SH-SY5Y (cell line): ENCODE data around the gene GALK1.

Experiments used
- GATA2 ChIP-seq: IDR thresholded peaks from 2 replicates; pipeline ENCODE4 v1.6.1; 2011; ENCODE audit warnings: mild to moderate bottlenecking, low read depth, low read length
- GATA3 ChIP-seq: IDR thresholded peaks from 2 replicates; pipeline ENCODE4 v1.6.1; 2011; ENCODE audit warnings: low read depth, mild to moderate bottlenecking, low read length, moderate library complexity

GALK1 gene

DNA sequence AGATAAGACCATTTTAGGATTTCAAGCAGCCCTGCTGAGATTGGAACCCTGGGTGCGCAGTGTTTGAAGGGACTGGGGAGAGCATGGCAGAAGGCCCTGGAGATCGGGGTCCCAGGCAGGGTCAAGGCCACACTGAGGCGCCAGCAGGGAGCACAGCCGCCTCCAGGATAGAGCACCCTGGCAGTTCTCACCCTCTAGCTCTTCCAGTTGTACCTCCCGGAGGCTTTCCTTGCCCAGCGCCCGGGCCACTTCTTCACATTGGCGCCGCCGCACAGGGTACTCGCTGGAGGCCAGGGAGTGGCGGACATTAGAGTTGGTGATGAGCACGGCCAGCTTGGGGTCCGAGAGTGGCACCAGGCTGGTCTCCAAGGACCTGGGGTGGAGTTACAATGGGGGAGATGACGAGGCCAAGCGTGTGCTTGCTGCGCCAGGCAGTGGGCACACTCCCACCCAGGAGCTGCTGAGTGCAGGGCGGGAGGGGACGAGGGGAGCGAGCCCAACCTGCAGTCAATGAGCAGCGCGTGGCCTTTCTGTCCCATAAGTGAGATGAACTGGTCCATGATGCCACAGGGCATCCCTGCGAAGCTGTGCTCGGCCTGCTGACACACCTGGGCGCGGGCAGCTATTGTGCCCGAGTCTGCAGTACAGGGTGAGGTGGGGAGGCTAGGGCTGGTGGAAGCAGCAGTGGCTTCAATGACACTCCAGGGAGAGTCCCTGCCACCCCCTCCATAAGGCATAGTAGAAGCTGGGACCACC is 2.3 kb downstream of the GALK1 start:
- TF ChIP-seq GATA3 (no peak), GATA2 (no peak)

DNA sequence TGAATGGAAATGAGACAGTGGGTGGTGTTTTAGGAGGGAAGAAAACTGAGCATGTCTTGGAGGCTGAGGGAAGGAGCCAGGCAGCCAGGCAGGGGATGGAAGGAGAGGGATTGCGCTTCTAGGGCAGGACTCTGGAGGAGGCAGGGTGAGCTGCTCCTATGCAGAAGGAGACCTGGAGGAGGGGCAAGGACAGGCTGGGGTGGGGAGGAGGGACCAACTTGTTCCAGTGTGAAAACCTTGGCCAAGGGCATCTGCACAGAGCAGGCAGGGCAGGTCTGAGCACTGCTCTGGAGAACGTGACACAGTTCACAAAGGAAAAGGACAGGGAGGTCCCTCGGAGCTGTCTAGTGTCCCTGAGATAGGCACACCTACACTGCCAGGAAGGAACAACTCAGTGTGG is 5.5 kb downstream of the GALK1 start:
- TF ChIP-seq GATA3: no peak
- TF ChIP-seq GATA2: no peak

DNA sequence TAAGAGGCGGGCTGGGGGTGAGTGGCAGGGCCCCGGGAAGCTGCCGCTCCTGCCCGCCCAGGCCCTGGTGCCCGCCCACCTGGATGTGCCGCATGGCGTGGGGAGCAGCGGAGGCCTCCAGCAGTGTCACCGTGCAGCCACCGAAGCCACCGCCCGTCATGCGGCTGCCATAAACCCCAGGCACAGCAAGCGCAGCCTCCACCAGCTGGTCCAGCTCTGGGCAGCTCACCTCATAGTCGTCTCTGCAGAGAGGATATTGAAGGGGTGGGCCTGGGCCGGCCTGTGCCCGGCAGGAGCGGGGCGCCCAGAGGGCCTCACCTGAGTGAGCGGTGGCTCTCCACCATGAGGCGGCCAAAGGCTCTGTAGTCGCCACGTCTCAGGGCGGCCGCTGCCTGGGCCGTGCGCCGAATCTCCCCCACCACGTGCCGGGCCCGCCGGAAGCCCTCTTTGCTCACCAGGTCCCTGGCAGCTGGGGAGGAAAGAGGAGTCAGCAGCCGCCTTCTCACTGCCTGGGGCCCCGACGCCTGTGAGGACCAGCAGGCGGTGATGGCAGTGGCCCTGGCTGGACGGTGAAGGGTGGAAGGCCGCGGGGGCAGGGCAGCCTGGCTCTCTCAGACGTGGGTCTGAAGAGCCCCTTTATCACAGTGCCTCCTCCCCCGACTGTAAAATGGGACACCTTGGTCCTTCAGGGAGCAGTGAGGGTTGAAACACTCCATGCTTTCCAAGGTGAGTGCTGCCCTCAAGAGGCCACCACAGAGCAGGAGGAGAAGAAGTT is 6.7 kb downstream of the GALK1 start:
- no peak for TF ChIP-seq GATA3
- no peak for TF ChIP-seq GATA2

DNA sequence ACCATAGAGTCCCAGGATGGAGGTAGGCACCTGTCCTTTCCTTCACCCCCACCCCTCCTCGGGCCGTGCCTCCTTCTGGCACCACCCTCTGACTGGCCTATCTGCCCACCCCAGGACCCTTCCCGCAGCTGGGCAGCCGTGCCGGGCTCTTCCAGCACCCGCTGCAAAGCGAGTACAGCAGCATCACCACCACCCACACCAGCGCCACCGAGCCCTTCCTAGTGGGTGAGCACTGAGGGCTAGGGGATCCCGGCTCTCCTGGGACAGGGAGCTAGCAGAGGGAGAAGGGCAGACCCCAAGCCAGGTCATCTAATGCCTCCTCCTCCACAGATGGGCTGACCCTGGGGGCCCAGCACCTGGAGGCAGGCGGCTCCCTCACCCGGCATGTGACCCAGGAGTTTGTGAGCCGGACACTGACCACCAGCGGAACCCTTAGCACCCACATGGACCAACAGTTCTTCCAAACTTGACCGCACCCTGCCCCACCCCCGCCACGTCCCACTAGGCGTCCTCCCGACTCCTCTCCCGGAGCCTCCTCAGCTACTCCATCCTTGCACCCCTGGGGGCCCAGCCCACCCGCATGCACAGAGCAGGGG is 7.8 kb downstream of the GALK1 start:
- TF ChIP-seq GATA3 (no peak), GATA2 (no peak)

DNA sequence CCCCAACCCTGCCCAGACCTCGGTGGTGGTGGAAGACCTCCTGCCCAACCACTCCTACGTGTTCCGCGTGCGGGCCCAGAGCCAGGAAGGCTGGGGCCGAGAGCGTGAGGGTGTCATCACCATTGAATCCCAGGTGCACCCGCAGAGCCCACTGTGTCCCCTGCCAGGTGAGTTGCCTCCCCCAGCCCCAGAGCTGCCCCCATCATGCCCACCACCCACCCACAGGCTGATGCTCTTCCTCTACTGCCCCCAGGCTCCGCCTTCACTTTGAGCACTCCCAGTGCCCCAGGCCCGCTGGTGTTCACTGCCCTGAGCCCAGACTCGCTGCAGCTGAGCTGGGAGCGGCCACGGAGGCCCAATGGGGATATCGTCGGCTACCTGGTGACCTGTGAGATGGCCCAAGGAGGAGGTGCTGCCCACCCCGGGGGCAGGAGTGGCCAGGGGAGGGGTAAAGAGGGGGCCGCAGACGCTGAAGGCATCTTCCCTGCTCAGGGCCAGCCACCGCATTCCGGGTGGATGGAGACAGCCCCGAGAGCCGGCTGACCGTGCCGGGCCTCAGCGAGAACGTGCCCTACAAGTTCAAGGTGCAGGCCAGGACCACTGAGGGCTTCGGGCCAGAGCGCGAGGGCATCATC is 8.4 kb downstream of the GALK1 start:
- TF ChIP-seq GATA3 (no peak), GATA2 (no peak)

DNA sequence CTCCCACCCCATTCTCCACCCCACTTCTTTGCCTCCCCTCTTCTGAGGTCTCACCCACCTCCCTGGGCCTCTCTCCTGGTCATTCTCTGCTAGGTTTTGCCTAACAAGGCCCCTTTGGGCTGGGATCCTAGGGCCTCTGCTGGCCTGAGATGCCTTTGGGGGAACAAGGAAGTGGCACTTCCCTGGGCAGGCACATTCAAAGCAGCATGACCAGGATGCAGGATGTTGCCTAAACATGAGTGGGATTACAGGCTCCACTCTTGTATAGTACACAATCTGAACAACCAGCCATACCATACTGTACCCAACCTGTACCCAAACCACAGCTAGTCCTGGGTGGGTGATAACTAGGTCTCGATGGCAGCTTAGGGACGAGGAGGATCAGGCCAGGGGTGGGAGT is 9.0 kb downstream of the GALK1 start:
- TF ChIP-seq GATA2 (no peak), GATA3 (no peak)

DNA sequence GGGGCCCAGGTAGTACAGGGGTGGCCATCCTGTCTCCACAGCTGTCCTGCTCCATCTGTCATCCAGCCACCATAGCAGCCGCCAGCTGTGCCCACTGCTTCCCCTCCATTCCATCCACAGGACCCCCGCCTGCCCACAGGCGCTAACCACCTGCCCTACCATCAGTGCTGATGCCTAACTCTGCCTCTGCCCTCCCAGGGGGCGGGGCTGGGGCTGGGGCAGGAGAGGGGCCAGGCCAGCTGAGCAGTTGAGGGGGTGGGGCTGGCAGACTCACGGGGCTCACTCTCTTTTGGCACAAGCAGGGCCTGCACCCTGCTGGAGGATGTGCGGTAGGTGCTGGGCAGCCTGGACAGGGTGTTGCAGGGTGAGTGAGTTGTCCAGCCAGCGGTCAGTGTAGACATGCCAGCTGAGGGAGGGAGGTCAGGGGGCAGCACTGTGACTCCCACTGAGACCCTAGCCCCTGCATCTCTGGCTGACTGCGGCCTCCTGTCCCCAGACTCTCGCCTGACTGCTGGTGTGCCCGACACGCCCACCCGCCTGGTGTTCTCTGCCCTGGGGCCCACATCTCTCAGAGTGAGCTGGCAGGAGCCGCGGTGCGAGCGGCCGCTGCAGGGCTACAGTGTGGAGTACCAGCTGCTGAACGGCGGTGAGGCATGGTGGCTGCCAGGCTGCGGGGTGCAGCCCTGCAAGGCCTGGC is 9.6 kb downstream of the GALK1 start:
- no peak for TF ChIP-seq GATA2
- TF ChIP-seq GATA3: no peak

DNA sequence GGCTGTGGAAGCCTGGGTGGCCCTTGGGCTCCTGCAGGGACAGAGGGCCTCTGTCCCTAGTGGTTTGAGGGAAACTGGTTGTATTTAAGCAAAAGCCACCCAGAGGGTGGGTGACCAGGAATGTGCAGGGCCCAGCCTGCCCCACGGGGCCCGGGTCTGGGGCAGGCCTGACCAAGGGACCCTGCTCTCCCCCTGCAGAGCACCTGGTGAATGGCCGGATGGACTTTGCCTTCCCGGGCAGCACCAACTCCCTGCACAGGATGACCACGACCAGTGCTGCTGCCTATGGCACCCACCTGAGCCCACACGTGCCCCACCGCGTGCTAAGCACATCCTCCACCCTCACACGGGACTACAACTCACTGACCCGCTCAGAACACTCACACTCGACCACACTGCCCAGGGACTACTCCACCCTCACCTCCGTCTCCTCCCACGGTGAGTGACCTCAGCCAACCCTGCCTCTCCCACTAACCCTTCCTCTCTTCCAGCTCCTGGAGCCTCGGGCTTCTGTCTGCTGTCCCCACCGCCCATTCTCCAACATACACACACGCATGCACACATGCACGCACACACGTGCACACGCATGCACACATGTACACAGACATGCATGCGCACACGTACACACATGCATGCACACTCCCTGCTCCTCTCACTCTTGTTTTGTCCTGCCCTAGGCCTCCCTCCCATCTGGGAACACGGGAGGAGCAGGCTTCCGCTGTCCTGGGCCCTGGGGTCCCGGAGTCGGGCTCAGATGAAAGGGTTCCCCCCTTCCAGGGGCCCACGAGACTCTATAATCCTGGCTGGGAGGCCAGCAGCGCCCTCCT is 10.4 kb downstream of the GALK1 start:
- no peak for TF ChIP-seq GATA2
- TF ChIP-seq GATA3: no peak

DNA sequence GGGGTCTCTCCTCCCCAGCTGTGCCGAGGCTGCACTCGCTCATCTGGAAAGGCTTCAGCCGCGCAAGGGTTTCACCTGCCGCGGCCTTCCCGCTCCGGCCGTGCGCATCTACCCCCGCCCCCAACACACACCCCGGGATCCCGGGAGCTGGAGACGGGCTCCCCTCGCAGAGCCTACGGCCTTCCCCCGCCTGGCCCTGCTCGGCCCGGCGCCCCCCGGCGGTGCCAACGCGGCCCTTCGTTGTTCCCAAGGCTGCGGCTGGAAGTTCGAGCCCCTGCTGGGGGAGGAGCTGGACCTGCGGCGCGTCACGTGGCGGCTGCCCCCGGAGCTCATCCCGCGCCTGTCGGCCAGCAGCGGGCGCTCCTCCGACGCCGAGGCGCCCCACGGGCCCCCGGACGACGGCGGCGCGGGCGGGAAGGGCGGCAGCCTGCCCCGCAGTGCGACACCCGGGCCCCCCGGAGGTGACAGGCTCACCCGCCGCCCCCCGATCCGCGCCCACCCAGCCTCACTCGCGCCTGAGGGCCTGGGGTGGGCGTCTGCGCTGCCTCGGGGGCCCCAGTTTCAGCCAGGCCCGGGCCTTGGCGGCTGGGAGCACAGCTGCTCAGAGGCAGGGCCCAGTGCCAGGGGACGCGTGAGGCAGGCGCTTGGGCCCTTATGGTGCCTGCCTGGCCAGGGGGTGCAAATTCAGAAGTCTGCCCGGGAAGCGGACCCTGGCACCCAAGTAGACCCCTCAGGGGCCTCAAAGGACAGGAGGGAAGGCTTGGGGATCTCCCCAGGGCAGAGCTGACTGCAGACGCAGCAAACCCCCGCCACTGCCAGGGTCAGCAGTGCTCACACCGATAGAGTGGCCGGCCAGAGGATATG is 11.2 kb downstream of the GALK1 start:
- TF ChIP-seq GATA2 (no peak), GATA3 (no peak)

DNA sequence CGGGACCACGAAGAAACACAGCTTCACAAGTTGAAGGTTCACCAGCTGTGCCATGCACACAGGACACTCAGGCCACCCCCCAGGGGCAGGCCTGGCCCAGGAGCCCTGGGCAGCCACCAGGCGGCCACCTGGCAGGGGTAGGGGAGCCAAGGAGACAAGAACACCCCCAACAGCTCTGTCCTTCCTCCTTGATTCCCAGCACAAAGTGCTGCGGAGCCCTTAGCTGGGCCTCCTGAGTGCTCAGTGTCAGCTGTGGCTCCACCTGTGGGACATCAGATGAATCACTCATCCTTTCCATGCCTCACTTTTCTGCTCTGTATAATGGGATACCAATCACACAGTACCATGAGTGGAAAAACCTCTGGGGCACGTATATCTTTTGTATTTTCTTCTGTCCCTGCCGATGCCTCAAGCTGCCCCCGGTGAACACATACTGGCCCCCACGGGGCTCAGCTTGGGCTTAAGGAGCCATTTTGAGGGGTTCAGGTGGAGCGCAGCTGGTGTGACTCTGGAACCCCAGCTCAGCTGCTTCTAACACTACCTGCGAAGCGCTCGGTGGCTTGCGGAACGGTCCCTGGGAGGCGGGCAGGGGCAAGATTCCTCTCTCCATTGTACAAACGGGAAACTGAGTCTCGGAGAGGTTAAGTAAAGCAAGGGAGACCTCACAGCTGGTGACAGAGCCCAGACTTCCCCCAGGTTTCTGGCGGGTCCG is 12.0 kb downstream of the GALK1 start:
- TF ChIP-seq GATA2: no peak
- no peak for TF ChIP-seq GATA3

DNA sequence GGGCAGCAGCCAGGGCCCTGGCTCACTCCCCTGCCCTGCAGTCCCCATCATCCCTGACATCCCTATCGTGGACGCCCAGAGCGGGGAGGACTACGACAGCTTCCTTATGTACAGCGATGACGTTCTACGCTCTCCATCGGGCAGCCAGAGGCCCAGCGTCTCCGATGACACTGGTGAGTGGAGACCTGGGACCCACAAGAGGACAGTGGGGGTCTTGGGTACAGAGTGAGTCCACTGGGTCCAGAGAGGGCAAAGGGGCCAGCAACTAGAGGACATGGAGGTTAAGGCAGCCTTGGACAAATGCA is 12.6 kb downstream of the GALK1 start:
- TF ChIP-seq GATA3: no peak
- no peak for TF ChIP-seq GATA2

DNA sequence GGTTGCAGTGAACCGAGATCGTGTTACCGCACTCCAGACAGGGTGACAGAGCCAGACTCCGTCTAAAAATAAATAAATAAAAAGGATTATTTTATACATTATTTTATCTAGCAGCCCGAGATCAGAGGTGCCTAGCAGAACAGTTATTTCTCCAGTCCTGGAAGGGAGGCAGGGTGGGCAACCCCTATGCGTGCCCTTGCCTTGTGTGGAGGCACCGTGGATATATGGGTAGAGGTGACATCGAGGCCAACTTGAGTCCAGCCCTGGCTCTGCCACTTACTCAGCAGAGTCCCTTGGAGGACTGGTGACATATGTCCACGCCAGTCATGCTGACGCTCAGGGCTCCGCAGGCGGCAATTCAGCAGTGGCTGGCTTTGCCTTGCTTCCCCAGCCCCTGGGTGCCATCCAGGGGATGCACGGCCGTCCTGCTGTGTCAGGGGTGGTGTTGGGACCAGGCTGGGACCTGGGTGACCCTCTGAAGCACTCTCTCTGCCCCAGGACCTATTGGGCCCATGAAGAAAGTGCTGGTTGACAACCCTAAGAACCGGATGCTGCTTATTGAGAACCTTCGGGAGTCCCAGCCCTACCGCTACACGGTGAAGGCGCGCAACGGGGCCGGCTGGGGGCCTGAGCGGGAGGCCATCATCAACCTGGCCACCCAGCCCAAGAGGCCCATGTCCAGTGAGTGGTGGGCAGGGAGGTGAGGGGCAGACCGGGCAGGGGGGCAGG is 13.2 kb downstream of the GALK1 start:
- TF ChIP-seq GATA3: no peak
